ENCODE measurements around the gene PTPRD.

Gene PTPRD

DNA sequence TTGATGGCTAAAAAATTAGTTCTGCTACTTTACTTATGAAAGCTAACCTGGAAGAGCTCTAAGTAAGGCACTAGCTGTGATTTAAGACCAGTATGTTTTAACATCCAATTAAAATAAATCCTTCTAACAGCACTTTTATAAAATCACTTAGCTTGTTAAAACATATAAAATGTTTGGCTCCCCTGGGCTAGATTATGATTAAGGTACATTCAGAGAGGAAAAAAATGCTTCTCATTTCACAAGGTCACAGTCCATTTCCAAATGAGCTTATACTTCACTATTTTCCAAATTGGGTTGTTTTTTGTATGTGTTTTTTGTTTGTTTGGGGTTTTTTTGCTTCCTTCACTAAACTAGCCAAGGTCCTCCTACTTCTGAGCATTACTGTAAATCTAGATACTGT, 1938.3 kb downstream of the PTPRD start:
- TF ChIP-seq, protein P1, sequence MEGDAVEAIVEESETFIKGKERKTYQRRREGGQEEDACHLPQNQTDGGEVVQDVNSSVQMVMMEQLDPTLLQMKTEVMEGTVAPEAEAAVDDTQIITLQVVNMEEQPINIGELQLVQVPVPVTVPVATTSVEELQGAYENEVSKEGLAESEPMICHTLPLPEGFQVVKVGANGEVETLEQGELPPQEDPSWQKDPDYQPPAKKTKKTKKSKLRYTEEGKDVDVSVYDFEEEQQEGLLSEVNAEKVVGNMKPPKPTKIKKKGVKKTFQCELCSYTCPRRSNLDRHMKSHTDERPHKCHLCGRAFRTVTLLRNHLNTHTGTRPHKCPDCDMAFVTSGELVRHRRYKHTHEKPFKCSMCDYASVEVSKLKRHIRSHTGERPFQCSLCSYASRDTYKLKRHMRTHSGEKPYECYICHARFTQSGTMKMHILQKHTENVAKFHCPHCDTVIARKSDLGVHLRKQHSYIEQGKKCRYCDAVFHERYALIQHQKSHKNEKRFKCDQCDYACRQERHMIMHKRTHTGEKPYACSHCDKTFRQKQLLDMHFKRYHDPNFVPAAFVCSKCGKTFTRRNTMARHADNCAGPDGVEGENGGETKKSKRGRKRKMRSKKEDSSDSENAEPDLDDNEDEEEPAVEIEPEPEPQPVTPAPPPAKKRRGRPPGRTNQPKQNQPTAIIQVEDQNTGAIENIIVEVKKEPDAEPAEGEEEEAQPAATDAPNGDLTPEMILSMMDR (IDR thresholded peaks at IDR 0.05; ENCODE audit: low read depth, low read length): no peak
- H3K4me3 ChIP-seq (ENCODE audit: low read depth, low read length): no peak overlapping the region

DNA sequence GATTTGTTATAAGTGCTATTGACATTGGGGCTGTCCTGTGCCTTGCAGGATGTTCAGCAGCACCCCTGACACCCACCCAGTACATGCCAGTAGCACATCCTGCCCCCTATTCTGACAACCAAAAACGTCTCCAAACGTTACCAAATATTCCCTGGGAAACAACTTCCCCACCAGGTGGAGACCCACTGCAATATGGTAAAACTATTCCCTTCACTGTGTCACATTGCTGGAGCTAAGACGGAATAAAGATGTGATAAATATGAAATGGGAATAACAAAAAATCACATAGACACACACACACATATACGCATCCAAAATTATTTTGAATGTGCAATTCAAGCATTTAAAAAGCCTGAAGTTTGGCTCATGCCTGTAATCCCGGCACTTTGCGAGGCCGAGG, 1939.0 kb downstream of the PTPRD start:
- TF ChIP-seq, protein P1 (IDR thresholded peaks at IDR 0.05; ENCODE audit: low read depth, low read length): no peak
- H3K4me3 ChIP-seq (ENCODE audit: low read depth, low read length): no peak overlapping the region

DNA sequence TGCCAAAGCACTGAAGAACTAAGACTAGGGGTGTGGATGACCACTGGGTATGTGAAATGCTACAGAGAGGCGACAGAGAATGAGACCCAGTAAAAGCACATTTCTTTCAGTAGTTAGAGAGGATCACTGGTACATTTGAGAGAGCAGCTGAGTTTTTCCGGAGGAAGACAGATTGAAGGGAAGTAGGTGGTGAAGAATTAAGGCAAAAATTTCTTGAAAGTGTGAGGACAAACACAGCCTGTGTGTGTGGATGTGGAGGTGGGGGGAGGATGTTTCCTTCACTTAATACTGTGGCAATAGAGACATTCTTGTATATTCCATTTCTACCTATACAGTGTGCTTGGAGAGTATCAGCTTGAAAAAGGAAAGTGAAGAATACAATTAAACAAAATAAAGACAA, 1942.1 kb downstream of the PTPRD start:
- H3K4me3 ChIP-seq (ENCODE audit: low read depth, low read length): no peak overlapping the region
- TF ChIP-seq, protein P1 (IDR thresholded peaks at IDR 0.05; ENCODE audit: low read depth, low read length): no peak

DNA sequence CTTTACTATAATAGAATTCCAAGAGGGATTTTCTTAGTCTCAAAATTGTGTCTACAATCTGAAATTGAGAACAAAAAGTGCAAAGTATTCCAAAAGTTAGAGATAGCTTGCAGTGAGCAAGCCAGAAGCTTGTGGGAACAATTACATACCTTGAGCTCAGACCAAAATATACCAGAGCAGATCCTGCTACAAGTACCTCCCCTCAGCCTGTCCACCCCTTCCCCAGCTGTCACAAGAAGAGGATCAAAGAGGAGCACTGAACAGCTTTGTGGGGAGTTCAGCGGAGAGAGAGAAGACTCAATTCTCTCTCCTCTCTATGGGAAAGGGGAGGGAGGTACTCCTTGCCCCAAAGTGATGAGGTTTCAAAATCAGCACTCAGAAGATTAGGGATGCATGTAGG, 1944.1 kb downstream of the PTPRD start:
- TF ChIP-seq, protein P1 (IDR thresholded peaks at IDR 0.05; ENCODE audit: low read depth, low read length): no peak
- no peak overlapping the region for H3K4me3 ChIP-seq (ENCODE audit: low read depth, low read length)

DNA sequence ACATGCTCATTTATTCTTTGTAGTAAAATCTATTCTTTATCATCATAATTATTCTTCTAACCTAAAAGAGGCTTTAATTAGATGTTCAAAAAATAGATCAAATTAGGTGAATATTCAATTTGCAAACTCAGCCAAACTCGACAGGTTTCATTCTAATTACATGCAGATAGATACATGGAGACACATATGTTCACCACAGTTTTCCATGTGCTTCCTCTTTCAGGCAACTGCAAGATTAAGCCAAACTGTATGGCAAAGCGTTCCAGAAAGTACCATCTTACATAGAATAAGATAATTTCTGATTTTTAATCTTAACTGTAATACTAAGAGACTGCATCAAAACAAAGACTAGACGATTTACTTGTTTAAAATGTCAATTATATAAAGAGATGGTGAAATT, 1944.6 kb downstream of the PTPRD start:
- H3K4me3 ChIP-seq (ENCODE audit: low read depth, low read length): no peak overlapping the region
- TF ChIP-seq, protein P1 (IDR thresholded peaks at IDR 0.05; ENCODE audit: low read depth, low read length): no peak

DNA sequence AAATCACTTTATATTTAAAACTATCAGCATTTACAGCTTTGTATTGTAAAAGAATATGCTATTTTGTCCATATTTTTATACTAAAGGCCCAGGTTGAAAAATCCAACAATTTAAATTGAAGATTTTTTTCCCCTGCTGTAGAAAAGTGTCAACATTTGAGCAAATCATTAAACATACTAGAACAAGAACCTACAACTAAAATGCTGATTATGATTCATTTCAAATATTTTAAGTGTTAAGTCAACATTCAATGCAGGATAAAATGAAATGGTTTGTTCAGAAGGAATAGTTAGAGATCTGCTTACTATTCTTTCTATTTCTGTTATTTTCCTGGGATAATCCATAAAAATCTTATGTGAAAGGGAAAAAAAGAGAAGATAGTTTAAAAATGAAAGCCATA, 1946.7 kb downstream of the PTPRD start:
- TF ChIP-seq, protein P1 (IDR thresholded peaks at IDR 0.05; ENCODE audit: low read depth, low read length): no peak
- H3K4me3 ChIP-seq (ENCODE audit: low read depth, low read length): no peak overlapping the region

DNA sequence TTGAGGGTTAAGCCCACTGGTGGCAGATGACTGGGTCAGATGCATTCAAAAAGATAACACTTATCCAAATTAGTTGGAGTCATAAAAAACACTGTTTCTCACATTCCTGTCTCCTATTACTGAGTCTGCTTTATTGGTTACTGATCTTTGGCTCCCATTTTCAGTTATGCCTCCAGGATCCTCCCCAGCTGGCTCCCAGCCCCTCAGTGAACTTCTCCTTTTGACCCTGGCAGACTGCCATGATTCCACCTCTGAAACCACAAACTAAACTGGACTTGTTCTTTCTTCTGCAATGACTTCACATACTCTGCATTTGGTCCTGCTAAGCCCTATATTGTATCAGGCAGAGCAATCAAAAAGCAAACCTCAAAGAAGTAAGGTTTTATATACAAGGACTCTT, 1952.4 kb downstream of the PTPRD start:
- TF ChIP-seq, protein P1 (IDR thresholded peaks at IDR 0.05; ENCODE audit: low read depth, low read length): no peak
- no peak overlapping the region for H3K4me3 ChIP-seq (ENCODE audit: low read depth, low read length)
